ENCODE measurements around the gene SHPK.

Gene SHPK

GRCh38 chr17:3660311-3660891 lies 24.4 kb upstream of the SHPK start:
- DNase-seq (ENCODE audit: low read depth in 2 of 2) = no peak

GRCh38 chr17:3659541-3660111 lies 23.6 kb upstream of the SHPK start:
- DNase-seq (ENCODE audit: low read depth in 2 of 2) = no peak

- DNase-seq (ENCODE audit: low read depth in 2 of 2) = no peak
Measured at GRCh38 chr17:3658784-3659449, 22.9 kb upstream of the SHPK start.

DNA sequence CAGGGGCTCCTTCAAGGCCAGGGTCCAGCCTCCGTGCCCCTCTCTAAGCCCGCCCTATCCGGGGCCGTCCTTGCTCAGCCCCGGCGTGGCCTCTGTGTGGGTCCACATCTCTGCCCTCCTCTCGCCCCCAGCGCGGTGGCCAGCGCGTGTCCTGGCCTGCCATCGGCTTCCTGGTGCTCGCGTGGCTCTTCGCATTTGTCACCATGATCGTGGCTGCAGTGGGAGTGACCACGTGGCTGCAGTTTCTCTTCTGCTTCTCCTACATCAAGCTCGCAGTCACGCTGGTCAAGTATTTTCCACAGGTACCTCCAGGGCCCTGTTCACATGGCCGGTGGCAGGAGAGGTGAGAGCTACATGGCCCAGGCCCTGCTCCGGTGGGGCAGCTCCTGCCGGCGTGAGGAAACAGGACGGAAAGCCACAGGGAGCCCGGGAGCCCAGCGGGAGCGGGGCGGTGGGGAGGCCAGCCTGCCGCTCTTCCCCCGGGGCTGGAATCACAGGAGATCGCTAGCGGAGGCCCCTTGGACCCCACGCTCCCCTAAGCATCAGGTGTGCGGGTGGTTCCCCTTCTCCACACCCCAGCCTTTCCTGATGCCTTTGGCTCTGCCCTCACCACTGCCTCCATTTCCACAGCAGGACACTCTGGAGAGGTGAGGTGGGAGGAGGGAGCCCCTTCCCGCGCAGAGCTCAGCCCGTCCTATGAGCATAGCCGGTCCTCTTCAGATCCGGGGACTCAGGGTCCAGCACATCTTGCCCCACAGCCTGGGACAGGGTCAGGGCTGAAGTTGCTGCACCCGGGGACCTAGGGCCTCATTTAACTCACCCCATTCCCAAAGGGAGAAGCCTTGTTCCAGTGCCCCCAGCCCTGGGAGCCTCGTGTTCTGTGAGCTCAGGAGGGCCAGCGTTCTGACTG lies 22.1 kb upstream of the SHPK start:
- DNase-seq (ENCODE audit: low read depth in 2 of 2) = no peak

GRCh38 chr17:3657588-3657869 lies 21.5 kb upstream of the SHPK start:
- no peak for DNase-seq (ENCODE audit: low read depth in 2 of 2)

GRCh38 chr17:3656755-3657587 lies 20.9 kb upstream of the SHPK start:
- DNase-seq (ENCODE audit: low read depth in 2 of 2) = no peak

GRCh38 chr17:3656353-3656752 lies 20.3 kb upstream of the SHPK start:
- DNase-seq (ENCODE audit: low read depth in 2 of 2) = no peak

DNA sequence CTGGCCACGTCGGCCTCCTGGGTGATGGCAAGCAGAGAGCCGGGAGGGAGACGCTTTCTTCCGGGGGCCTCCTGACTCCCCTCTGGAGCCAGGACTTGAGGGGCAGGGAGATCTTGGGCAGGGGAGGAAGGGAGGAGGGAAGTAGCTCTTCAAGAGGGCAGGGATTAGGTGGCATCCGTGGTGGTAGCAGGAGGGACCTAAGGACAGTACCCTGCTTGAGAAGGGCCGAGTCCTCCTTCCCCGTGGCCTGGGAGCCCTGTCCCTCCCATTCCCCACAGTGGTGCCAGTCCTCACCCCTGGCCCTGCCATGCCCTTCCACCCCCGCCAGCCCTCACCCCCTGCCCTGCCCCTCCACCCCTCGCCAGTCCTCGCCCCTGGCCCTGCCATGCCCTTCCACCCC lies 19.7 kb upstream of the SHPK start:
- no peak for DNase-seq (ENCODE audit: low read depth in 2 of 2)

GRCh38 chr17:3647769-3648555 lies 11.9 kb upstream of the SHPK start:
- DNase-seq (ENCODE audit: low read depth in 2 of 2) = peak in 1 of 2 donors; percentile 44

DNA sequence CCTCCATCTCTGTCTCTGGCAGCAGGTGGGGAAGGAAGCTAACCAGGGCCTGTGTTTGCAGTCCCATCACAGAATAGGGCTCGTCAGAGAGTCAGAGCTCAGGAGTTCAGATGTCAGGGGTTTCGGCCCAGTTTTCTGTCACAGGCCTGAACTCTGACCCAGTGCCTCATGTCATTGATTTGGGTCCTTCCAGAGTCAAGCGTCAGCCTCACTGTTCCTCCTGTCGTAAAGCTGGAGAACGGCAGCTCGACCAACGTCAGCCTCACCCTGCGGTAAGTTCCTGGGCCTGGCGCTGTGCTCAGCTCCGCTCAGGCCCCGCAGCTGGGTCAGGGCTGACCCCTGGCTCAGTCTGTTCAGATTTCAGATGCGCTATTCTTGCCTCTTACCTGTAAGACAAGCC lies 11.2 kb upstream of the SHPK start:
- no peak for DNase-seq (ENCODE audit: low read depth in 2 of 2)

DNA sequence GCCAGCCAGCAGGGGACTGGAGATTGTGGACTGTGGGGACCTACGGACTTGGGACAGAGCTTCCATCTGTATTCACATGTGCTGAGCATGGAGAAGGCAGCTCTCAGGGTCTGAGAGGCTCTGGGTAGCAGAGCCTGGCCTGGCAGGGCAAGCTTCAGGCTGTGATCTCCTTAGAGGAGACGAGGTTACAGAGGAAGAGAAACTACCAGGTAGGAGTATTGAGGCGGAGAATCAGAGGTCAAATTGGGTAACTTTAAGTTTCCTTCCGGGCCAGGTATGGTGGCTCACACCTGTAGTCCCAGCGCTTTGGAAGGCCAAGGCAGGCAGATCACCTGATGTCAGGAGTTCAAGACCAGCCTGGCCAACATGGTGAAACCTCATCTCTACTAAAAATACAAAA lies 9.3 kb upstream of the SHPK start:
- no peak for DNase-seq (ENCODE audit: low read depth in 2 of 2)

- DNase-seq (ENCODE audit: low read depth in 2 of 2) = no peak
Measured at GRCh38 chr17:3643889-3644349, 7.9 kb upstream of the SHPK start.

- DNase-seq (ENCODE audit: low read depth in 2 of 2) = no peak
Measured at GRCh38 chr17:3641717-3642486, 5.9 kb upstream of the SHPK start.

DNA sequence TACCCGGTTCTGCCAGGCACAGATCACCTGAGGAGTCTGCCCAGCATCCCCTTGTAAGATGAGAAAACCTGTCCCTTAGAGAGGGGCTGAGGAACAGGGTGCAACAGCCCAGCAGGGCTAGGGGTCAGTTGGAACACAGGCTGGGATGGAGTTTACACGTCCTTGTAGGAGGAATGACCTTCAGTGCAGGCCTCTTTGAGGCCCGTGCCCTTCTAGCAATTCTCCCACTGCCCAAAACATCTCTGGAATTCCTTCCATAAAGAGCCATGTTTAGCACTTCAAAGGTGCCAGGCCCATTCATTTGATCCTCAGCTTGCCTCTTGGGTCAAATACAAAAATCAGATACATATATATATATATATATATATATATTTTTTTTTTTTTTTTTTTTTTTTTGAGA lies 5.0 kb upstream of the SHPK start:
- DNase-seq (ENCODE audit: low read depth in 2 of 2) = no peak

DNA sequence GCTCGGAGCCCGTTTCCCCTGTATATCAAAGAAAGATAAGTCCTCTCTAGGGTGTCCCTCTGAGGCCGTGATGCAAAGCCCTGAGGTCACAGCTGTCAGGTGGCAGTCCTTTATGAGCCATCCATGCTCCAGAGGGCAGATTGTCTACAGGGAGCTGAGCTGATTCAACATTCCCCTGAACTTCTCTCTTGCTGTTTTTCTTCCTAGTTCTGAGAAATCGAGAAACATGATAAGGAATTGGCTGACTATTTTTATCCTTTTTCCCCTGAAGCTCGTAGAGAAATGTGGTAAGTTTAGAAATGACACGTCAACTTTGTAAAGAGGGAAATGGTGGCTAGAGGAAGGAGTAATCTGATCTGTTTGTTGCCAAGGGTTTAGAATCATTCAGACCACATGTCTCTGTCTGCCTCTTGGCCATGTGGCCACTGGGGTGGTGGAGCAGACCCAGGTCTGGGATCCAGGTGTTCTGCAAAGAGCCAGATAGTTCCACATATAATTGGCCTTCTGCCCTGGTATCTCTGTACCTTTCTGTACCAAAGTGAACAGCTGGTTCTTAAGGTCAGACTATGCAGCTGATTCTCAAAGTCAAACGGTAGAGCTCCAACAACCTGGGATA lies 4.0 kb upstream of the SHPK start:
- peak in 1 of 2 donors; percentile 41 for DNase-seq (ENCODE audit: low read depth in 2 of 2)

DNA sequence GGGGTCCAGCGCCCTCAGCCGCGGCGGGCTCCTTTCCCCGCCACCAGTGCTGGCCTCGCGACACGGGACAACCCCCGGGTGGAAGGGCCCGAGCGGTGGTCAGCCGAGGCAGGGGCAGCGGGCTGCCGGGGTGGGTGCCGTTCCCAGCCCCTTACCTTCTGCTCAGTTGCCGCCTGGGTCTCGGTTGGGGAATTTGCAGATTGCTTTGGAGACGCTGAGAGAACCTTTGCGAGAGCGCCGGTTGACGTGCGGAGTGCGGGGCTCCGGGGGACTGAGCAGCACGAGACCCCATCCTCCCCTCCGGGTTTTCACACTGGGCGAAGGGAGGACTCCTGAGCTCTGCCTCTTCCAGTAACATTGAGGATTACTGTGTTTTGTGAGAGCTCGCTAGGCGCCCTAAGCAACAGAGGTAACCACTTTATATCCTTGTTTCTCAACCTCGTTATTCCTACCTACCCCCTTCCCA lies 891 bp upstream of the SHPK start:
- no peak for DNase-seq (ENCODE audit: low read depth in 2 of 2)

GRCh38 chr17:3635474-3636153 lies 436 bp downstream of the SHPK start:
- no peak for DNase-seq (ENCODE audit: low read depth in 2 of 2)

GRCh38 chr17:3632287-3632686 lies 3.8 kb downstream of the SHPK start:
- DNase-seq (ENCODE audit: low read depth in 2 of 2) = no peak

GRCh38 chr17:3630781-3631180 lies 5.3 kb downstream of the SHPK start:
- no peak for DNase-seq (ENCODE audit: low read depth in 2 of 2)
